Measurements from ENCODE around the gene KCNJ5.

GRCh38 chr11:128967578-128967977 lies 76.4 kb downstream of the KCNJ5 start:
- TF ChIP-seq JUND (IDR thresholded peaks at IDR 0.05), result no peak
- no peak for TF ChIP-seq CTCF (IDR thresholded peaks at IDR 0.05 in 2 of 3, conservative IDR thresholded peaks at IDR 0.05 in 1 of 3; ENCODE audit: borderline replicate concordance in 1 of 3, insufficient read depth in 1 of 3, low read depth in 2 of 3, low read length in 2 of 3)
- no peak for TF ChIP-seq SIN3A (IDR thresholded peaks at IDR 0.05; ENCODE audit: low read depth)
